K562 (cell line): ENCODE measurements around the gene MANBA. TPM values are rescaled to one million over a fixed set of nuclear protein-coding genes. Genes with fewer than 3 reads are reported as not detected.

ENCODE experiments used
- BDP1 ChIP-seq: IDR thresholded peaks from 3 replicates; pipeline ENCODE4 v1.6.1; 2011; ENCODE audit not compliant: insufficient read length, insufficient read depth
- CCAR2 ChIP-seq: fragments of 200-400 bp; formaldehyde crosslinking; IDR thresholded peaks from 2 replicates; pipeline ENCODE4 v1.6.1; 2017; ENCODE audit warnings: mild to moderate bottlenecking, low read depth, low read length
- ELF4 ChIP-seq: fragments of 450-650 bp; formaldehyde crosslinking; IDR thresholded peaks from 2 replicates; pipeline ENCODE4 v1.4.0; 2022; ENCODE audit warnings: missing genetic modification characterization
- HIVEP1 ChIP-seq: fragments of 250-450 bp; sonication (Bioruptor Pico); IDR thresholded peaks from 2 replicates; pipeline ENCODE4 v1.4.0; 2020; ENCODE audit warnings: mild to moderate bottlenecking
- NFE2 ChIP-seq: IDR thresholded peaks from 2 replicates; pipeline ENCODE4 v1.6.1; 2014; ENCODE audit warnings: antibody characterized with exemption, low read depth
- NR1H2 ChIP-seq: sonication (generic); formaldehyde crosslinking; IDR thresholded peaks from 2 replicates; pipeline ENCODE4 v1.4.0; 2020; ENCODE audit warnings: mild to moderate bottlenecking, missing genetic modification reagents
- RFX1 ChIP-seq: fragments of 450-650 bp; IDR thresholded peaks from 2 replicates; pipeline ENCODE4 v1.6.1; 2016; ENCODE audit warnings: mild to moderate bottlenecking, moderate library complexity
- RFX7 ChIP-seq: fragments of 250-450 bp; sonication (Bioruptor Pico); IDR thresholded peaks from 2 replicates; pipeline ENCODE4 v1.5.1; 2021; ENCODE audit warnings: mild to moderate bottlenecking
- SIRT6 ChIP-seq: IDR thresholded peaks from one replicate; pipeline ENCODE4 v1.6.1; 2012; ENCODE audit warnings: low read depth, mild to moderate bottlenecking, control low read depth, inconsistent platforms, low read length, moderate library complexity
- SOX6 ChIP-seq: fragments of 450-650 bp; IDR thresholded peaks from 2 replicates; pipeline ENCODE4 v1.6.1; 2014; ENCODE audit warnings: mild to moderate bottlenecking
- TEAD2 ChIP-seq: fragments of 450-650 bp; IDR thresholded peaks from 2 replicates; pipeline ENCODE4 v1.6.1; 2016; ENCODE audit warnings: missing genetic modification characterization, control low read depth, missing compliant biosample characterization
- polyA plus RNA-seq, 8 experiments: library from polyadenylated mRNA; depleted of rRNA in 4 of 8; stranded (reverse) in 5 of 8; unstranded in 3 of 8; fragments of >200 nt; fragmentation: Nextera tagmentation in 2 of 8; fragmentation: Illumina TruSeq in 1 of 8; extraction: Ambion mirVana in 2 of 8; extraction: Trizol in 1 of 8; gene quantifications; 2 replicates each; pipeline versions ENCODE4 v1.2.1 to v1.2.3, GENCODE V29; 2011 to 2014; ENCODE audit warnings: inconsistent platforms in 1 of 8, missing spikeins in 1 of 8
- total RNA-seq, 7 experiments: library from RNA; depleted of rRNA in 6 of 7; stranded (reverse); fragments of >200 nt in 6 of 7; fragmentation: Illumina TruSeq in 2 of 7; extraction: Trizol in 2 of 7; gene quantifications; 2 replicates each; pipeline versions ENCODE4 v1.2.1 to v1.2.3, GENCODE V29; 2011 to 2021; ENCODE audit warnings: low replicate concordance in 1 of 7
- TF ChIP-seq, protein P1 (sequence below): fragments of 150-350 bp; conservative IDR thresholded peaks from 2 replicates; pipeline ENCODE4 v1.6.1; 2014; ENCODE audit warnings: low read length

The MANBA gene
- total and polyA plus RNA-seq, 9 of the 15 experiments (the other 6 are each of a cell fraction or from before 2014, with no cell fraction given) = 1.8 to 12.9 (median 7.7) TPM

DNA sequence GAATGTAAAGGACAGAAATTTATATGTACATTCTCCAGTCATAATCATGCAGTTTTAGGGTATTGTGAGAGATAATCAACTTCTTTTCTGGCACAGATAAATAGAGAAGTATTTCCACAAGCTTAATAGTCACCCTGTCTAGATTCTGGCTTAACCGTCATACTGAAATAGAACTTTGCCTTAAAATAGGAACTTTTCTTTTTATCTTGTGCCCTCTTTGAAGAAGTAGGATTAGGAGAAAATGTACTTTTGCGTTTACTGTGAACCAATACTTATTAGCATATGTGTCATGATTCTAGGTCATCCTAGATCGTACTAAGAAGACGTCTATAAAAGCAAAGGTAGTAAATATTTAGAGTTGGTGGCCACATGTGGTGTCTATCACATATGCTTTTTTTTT lies 164.2 kb downstream of the MANBA start (continued):
- TF ChIP-seq, protein P1, sequence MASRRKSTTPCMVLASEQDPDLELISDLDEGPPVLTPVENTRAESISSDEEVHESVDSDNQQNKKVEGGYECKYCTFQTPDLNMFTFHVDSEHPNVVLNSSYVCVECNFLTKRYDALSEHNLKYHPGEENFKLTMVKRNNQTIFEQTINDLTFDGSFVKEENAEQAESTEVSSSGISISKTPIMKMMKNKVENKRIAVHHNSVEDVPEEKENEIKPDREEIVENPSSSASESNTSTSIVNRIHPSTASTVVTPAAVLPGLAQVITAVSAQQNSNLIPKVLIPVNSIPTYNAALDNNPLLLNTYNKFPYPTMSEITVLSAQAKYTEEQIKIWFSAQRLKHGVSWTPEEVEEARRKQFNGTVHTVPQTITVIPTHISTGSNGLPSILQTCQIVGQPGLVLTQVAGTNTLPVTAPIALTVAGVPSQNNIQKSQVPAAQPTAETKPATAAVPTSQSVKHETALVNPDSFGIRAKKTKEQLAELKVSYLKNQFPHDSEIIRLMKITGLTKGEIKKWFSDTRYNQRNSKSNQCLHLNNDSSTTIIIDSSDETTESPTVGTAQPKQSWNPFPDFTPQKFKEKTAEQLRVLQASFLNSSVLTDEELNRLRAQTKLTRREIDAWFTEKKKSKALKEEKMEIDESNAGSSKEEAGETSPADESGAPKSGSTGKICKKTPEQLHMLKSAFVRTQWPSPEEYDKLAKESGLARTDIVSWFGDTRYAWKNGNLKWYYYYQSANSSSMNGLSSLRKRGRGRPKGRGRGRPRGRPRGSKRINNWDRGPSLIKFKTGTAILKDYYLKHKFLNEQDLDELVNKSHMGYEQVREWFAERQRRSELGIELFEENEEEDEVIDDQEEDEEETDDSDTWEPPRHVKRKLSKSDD = no peak
- no peak for TF ChIP-seq HIVEP1 (CRISPR knock-in tag)
- no peak for TF ChIP-seq ELF4 (CRISPR knock-in tag)
- TF ChIP-seq RFX1 = no peak
- TF ChIP-seq BDP1 = no peak
- TF ChIP-seq CCAR2 = no peak
- no peak for TF ChIP-seq NFE2
- no peak for TF ChIP-seq NR1H2 (CRISPR knock-in tag)
- TF ChIP-seq SIRT6 = no peak
- TF ChIP-seq TEAD2 (tag) = no peak
- no peak for TF ChIP-seq RFX7 (CRISPR knock-in tag)
- no peak for TF ChIP-seq SOX6
